Measurements from ENCODE around the gene IGFALS.

- no peak for TF ChIP-seq CTCF (IDR thresholded peaks at IDR 0.05)
- no peak for TF ChIP-seq POLR2A (IDR thresholded peaks at IDR 0.05)
- TF ChIP-seq POLR2AphosphoS5 (IDR thresholded peaks at IDR 0.05; ENCODE audit: insufficient read depth in 1 of 2, low read depth in 1 of 2): no peak
These were observed 17.4 kb downstream of the IGFALS start for GRCh38 chr16:1775846-1776671.

Data from vagina (tissue), 2 donors.